ENCODE data around the gene SLC12A5. TPM values are rescaled to one million over a fixed set of nuclear protein-coding genes. Genes with fewer than 3 reads are reported as not detected.

SLC12A5 gene
- total and polyA plus RNA-seq, 8 donors, result 0.93 to 6.2 (median 3.4) TPM; not detected in 4

- WGBS, 5 donors, result 82 to 100% (median 88%) methylated on average over 2 to 3 of the region's 3 CpGs
- DNase-seq, result no peak
- H3K9me3 ChIP-seq, result no peaks in the 10 kb centered on the region
- no peak for TF ChIP-seq EP300 (IDR thresholded peaks at IDR 0.05)
- TF ChIP-seq CTCF (IDR thresholded peaks at IDR 0.05), result no peak
- TF ChIP-seq POLR2AphosphoS5 (IDR thresholded peaks at IDR 0.05), result no peak
- no peak for TF ChIP-seq POLR2A (IDR thresholded peaks at IDR 0.05)
- peaks cover 0 to 43% (median 0%) of the 10 kb centered on the region in 4 donors for H3K4me1 ChIP-seq
- no peak overlapping the region for H3K27ac ChIP-seq
- H3K4me3 ChIP-seq, result no peak overlapping the region
- H3K27me3 ChIP-seq, result peaks cover 0 to 92% (median 11%) of the 10 kb centered on the region in 3 donors
- intact Hi-C loops (cut with DNase I; ENCODE audit: low total_unique reads), result no loop called here
- no peaks in the 10 kb centered on the region for H3K36me3 ChIP-seq
Measured at GRCh38 chr20:46002008-46002407, 27.0 kb upstream of the SLC12A5 start.

- peaks cover 0 to 92% (median 14%) of the 10 kb centered on the region in 3 donors for H3K27me3 ChIP-seq
- 44 to 49% (median 45%) methylated on average over 4 of the region's 4 CpGs for WGBS, 5 donors
- TF ChIP-seq EP300 (IDR thresholded peaks at IDR 0.05), result no peak
- no peak for TF ChIP-seq CTCF (IDR thresholded peaks at IDR 0.05)
- no peak for TF ChIP-seq POLR2AphosphoS5 (IDR thresholded peaks at IDR 0.05)
- TF ChIP-seq POLR2A (IDR thresholded peaks at IDR 0.05), result no peak
- no peaks in the 10 kb centered on the region for H3K36me3 ChIP-seq
- H3K4me1 ChIP-seq, result peaks cover 0 to 55% (median 2%) of the 10 kb centered on the region in 4 donors
- intact Hi-C loops (cut with DNase I; ENCODE audit: low total_unique reads), result no loop called here
- DNase-seq, result no peak
- H3K9me3 ChIP-seq, result no peaks in the 10 kb centered on the region
- no peak overlapping the region for H3K4me3 ChIP-seq
- H3K27ac ChIP-seq, result peak overlapping the region in 1 of 5 donors; percentile 26
Measured at GRCh38 chr20:46004187-46004586, 24.8 kb upstream of the SLC12A5 start.

DNA sequence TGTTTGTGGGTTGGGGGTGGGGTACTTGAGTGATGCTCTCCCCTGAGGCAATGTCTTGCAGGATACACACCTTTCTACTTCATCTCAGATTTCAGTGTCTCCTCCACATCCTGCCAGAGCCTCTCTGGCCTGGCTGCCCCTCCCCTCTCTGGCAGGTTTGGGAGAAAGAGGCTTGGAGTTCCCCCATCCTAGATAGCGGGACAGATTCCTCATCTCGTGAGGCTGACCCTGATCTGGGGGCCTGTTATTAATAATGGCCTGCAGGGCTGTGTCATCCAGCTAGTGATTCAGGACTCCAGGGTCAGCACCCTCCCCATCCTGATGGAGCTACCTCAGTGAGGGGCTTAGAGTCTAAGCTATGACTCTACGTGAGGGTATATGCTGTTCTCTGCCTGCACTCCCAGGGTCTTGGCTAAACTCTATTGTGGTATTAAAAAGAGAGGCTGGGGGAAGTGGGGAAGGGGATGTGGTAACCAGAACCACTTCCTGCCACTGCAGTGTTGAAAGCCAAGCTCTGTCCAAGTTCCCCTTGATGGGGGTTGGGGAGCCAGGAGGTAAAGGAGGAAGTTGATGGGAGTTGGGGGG is 24.0 kb upstream of the SLC12A5 start:
- no peaks in the 10 kb centered on the region for H3K9me3 ChIP-seq
- peak overlapping the region in 2 of 5 donors; percentile 16 to 52 for H3K27ac ChIP-seq
- H3K4me3 ChIP-seq, result no peak overlapping the region
- no peak for TF ChIP-seq POLR2AphosphoS5 (IDR thresholded peaks at IDR 0.05)
- no peak for TF ChIP-seq POLR2A (IDR thresholded peaks at IDR 0.05)
- no peak for TF ChIP-seq CTCF (IDR thresholded peaks at IDR 0.05)
- no peak for TF ChIP-seq EP300 (IDR thresholded peaks at IDR 0.05)
- 9 to 22% (median 16%) methylated on average over 2 to 3 of the region's 3 CpGs for WGBS, 5 donors
- DNase-seq, result peak; percentile 47 to 63
- H3K4me1 ChIP-seq, result peaks cover 0 to 53% (median 2%) of the 10 kb centered on the region in 4 donors
- no peaks in the 10 kb centered on the region for H3K36me3 ChIP-seq
- intact Hi-C loops (cut with DNase I; ENCODE audit: low total_unique reads), result no loop called here
- peaks cover 0 to 92% (median 22%) of the 10 kb centered on the region in 3 donors for H3K27me3 ChIP-seq

GRCh38 chr20:46006022-46006705 is 22.9 kb upstream of the SLC12A5 start:
- no peak overlapping the region for H3K4me3 ChIP-seq
- H3K27ac ChIP-seq, result no peak overlapping the region
- H3K4me1 ChIP-seq, result peaks cover 0 to 52% (median 7%) of the 10 kb centered on the region in 4 donors
- 71 to 82% (median 74%) methylated on average over 5 to 6 of the region's 6 CpGs for WGBS, 5 donors
- H3K27me3 ChIP-seq, result peaks cover 4 to 92% (median 34%) of the 10 kb centered on the region in 3 donors
- TF ChIP-seq EP300 (IDR thresholded peaks at IDR 0.05), result no peak
- no peak for TF ChIP-seq POLR2A (IDR thresholded peaks at IDR 0.05)
- TF ChIP-seq CTCF (IDR thresholded peaks at IDR 0.05), result no peak
- no peak for TF ChIP-seq POLR2AphosphoS5 (IDR thresholded peaks at IDR 0.05)
- no peak for DNase-seq
- intact Hi-C loops (cut with DNase I; ENCODE audit: low total_unique reads), result no loop called here
- H3K36me3 ChIP-seq, result no peaks in the 10 kb centered on the region
- no peaks in the 10 kb centered on the region for H3K9me3 ChIP-seq

All from stomach (tissue), 9 donors.